ENCODE measurements around the gene GALP.
"Not testable (repeated sequence)": the region's sequence is repeated elsewhere in the genome, so short reads cannot be mapped to it uniquely, and the experiment has no call there.

GALP gene

DNA sequence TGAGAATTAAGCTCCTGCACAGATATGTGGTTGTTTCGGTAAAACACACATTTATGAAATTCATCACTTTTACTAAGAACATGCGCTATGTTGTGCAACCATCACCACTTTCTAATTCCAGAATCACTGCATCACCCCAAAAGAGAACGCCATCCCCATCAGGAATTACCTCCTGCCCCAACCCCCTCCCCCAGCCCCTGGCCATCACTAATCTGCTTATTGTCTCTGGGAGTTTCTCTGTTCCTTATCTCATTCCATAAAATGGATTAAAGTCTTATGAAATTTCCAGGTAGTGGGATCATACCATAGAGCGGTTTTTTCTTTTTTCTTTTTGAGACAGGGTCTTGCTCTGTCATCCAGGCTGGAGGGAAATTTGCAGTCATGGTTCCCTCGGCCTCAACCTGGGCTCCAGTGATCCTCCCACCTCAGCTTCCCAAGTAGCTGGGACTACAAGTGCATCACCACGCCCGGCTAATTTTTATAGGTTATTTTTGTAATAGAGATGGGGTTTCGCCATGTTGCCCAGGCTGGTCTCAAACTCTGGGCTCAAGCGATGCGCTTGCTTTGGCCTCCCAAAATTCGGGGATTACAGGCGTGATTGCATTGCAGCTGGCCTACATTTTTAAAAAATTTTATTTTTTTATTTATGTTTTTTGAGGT is 18.3 kb downstream of the GALP start:
- no peak for DNase-seq

DNA sequence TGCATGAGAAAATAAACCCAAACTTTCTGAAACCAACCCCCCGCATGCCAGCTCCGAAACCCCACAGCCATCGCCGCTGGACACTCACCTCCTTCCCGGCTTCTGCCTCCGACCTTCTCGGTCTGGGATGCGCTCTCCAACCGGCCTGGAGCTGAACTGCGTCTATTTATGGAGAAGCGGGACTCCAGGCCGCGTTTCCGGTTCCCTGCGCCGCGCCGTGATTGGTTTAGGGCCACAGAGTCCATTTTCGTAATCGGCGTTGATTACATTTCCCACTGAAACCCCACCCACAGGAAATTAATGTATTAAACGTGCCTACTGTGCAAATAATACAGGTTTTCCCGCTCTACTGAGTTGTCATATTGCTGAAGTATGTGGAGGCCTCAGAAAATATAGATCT is 21.8 kb downstream of the GALP start, which contains the start of gene ZSCAN5B:
Gene ZSCAN5B (minus strand): TSS at position 138 of the 400 bp plus-strand sequence. CDS start 4,731 bp downstream, outside the sequence.
- not testable (repeated sequence) for DNase-seq

DNA sequence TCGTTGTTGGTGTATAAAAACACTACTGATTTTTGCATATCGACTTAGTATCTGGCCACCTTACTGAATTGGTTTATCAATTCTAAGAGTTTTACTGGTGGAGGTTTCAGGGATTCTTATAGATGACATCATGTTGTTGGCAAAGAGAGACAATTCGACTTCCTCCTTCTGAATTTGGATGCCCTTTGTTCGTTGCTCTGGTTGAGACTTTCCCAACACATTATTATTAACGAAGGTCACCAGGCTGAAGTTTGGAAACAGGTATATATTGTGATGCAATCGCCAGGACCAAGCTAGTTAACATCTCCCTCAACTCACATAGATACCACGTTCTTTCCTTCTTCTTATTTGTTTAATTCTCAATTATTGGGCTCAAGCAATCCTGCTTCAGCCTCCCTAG is 23.9 kb downstream of the GALP start:
- DNase-seq, result no peak

DNA sequence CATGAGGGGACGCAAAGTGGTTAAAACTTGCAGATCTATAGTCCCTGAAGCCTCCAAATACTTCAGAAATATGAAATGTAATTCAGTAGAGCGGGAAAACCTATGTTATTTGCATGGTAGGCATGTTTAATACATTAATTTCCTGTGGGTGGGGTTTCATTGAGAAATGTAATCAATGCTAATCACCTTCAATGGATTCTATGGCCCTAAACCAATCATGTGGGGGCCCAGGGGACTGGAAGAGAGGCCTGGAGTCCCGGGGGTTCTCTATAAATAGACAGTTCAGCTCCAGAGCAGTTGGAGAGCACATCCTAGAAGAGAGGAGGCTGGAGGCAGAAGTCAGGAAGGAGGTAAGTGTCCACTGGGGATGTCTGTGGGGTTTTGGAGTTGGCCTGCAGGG is 26.2 kb downstream of the GALP start, which contains the start of gene ZSCAN5C:
Gene ZSCAN5C (plus strand): TSS at position 301 of the 400 bp plus-strand sequence. CDS start 3,641 bp downstream, outside the sequence.
- no peak for DNase-seq

DNA sequence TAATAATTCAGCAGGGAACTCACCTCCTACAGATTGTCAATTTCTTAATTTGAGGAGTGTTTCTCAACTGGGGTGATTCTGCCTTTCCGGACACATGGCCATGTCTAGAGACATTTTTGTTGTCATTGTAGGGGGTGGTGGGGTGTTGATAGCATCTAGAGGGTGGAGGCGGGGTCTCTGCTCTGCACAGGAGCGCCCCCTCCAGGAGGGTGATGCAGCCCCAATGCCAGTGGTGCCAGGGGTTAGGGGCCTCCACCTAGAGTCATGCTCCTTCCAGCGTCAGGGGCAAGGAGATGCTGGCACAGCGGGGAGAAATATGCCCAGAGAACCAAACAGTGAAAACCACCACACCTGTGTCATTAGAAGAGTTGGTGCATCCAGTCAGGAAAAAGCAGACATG is 31.8 kb downstream of the GALP start:
- not testable (repeated sequence) for DNase-seq

DNA sequence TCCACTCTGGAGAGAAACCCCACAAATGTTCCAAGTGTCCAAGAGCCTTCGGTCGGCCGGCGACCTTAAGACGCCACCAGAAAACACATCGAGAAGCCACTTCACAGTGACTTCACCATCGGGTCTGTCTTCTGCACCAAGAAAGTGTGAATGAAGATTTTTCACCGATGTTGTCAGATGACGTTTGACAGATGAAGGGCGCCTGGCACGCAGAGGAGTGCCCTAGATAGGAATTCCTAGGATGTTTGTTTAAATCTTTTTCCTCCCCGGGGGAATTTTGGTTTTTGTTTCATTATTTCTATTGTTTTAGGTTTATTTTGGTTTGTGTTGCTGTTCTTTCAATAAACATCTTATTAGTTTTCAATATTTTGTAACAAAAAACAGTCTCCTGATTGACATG is 33.3 kb downstream of the GALP start:
- DNase-seq, result no peak

DNA sequence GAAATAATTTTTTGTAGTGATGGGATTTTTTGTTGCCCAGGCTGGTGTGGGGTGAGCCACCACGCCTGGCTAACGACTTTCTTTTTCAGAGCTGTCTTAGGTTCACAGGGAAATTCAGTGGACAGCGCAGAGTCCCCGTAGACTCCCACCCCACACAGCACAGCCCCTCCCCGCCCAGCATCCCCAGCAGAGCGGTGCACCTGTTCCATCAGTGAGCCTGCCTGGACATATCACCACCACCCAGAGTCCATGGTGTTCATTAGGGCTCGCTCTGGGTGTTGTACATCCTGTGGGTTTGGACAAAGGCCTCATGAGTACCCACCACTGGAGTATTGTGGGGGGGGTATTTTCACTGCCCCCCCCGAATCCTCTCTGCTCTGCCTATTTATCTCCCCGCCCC is 34.2 kb downstream of the GALP start:
- DNase-seq, result not testable (repeated sequence)

DNA sequence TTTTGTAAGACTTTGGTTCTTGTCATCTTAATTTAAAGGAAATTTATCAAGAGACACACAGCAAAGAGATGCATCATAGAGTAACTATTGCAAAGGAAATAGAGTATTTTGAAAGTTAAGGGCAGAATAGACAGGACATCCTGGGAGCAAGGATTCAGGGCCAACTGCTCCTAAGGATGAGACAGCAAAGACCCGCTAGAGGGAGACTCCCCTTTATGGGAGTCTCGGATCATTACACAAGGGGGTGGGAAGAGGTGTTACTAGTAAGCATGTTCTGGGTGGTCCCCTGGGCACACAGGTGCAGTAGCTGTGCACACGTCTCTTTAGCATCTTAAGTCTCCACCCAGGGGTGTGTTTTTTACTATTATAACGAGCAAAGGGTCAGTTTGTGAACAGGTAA is 35.9 kb downstream of the GALP start:
- DNase-seq, result no peak

DNA sequence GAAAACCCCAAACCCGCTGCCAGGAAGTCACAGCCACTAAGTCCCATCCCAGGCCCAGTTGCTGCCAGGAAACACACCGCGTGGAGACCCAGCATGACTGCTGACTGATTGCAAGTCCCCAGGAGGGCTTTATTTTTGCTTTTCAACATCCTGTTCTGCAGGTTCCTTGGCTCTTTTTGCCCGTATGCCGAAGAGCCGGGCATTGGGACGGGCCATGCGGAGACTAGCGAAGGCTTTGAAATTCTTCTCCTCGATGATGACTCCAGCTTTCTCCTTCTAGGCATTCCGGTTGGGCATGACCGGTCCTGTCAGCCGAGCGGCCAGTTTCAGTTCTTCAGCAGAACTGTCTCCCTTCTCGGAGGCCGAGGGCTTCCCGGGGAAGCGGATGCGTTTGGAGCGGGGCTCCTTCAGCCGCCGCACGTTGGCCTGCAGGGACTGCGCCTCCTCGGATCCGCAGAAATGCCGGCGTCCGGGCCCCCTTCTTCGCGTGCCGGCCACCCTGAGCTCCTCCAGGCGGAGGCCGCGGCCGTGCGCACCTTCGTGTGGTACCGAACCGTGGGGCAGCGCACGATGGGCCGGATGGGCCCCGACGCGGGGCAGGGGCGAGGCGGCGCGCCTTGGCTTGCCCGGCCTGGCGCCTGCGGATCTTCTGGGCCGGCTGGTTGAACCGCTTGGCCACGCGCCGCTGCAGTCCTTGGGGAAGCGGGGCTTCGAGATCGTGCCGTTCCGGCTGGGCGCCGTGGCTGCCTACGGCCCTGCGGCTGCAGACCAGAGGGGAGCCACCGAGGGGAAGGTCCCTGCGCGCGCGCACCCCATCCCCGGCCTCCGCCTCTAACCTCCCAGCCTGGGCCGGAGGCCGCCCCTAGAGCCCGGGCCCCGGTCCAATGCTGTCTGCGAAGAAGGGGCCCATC is 41.5 kb downstream of the GALP start:
- DNase-seq, result peak; percentile 3

DNA sequence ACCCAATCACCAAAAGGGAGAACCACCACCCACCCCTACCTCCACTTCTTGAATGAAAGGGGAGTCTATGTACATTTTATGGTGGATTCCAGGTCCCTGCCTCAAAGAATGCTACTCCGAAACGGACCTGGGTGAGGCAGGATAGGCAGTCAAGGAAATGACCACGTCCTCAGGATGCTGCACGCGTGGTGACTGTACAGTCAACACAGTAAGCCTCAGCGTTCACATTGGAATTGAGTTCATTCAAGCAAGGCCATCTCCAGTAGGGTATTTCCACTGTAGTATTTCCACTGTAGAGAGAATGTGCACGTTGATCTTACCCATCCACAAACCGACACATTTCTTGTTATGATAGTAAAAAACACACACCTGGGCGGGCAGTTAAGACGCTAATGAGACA is 43.2 kb downstream of the GALP start:
- DNase-seq, result no peak

DNA sequence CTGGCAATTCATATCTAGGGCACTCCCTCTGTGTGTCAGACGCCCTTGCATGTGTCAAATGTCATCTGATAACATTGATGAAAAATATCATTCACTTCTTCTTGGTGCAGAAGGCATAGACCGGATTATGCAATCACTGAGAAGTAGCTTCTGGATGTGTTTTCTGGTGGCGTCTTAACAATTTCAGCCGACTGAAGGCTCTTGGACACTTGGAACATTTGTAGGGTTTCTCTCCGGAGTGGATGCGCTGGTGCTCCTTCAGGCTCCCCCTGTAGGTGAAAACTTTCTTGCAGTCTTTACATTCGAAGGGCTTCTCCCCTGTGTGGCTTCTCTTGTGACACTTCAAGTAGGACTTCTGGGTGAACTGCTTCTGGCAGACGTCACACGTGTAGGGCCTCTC is 45.6 kb downstream of the GALP start:
- DNase-seq, result not testable (repeated sequence)

DNA sequence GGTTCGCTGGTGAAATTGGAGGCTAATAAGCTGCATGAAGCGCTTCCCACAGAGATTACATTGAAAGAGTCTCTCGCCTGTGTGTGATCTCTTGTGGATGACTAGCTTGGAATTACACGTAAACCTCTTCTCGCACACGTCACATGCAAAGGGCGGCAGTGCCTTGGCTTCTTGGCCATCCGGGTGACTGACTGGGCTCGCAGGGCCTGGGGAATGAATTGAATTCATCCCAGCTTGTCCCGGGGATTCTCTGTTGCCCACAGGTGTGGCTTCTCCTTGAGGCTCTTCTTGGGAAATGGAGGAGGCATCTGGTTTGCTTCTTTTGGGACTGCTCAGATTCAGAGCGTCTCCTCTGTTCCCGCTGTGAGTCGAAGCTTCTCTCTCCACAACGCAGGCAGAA is 46.0 kb downstream of the GALP start:
- DNase-seq, result no peak

DNA sequence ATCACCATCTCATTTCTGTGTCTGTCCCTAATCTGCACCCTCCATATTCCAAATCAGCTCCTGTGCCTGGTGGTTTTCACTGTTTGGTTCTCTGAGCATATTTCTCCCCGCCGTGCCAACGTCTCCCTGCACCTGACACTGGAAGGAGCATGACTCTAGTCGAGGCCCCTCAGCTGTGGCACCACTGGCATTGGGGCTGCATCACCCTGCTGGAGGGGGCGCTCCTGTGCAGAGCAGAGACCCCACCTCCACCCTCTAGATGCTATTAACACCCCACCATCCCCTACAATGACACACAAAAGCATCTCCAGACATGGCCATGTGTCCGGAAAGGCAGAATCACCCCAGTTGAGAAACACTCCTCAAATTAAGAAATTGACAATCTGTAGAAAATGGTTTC is 47.1 kb downstream of the GALP start:
- DNase-seq, result no peak

DNA sequence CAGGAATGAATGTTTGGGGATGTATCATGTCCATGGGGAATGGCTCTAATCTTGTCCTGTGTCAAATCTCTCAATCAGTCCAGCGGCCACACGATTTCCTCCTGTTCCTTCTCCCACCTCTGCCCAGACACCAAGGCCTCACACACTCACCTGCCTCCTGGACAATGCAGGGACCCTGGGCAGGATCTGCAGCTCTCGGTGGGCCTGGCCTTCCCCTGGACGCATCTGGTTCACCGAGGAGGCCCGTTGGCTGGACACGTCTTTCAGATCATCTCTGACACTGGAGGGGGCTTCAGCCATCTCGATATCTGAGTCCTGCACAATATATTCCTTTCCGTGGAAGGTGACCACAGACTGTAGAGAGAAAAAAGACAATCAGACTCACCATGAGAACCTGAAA is 47.7 kb downstream of the GALP start:
- no peak for DNase-seq

All from stimulated activated CD4-positive, alpha-beta T cell treated with anti-CD3 and anti-CD28 coated beads, Interleukin-15, amount 100 ng/mL, for 24 hours (primary cell).